ENCODE measurements around the gene TMEM80. TPM values are rescaled to one million over a fixed set of nuclear protein-coding genes. Genes with fewer than 3 reads are reported as not detected.

The TMEM80 gene
- total and polyA plus RNA-seq, 4 donors: 10.0 to 38.9 (median 22.9) TPM

DNA sequence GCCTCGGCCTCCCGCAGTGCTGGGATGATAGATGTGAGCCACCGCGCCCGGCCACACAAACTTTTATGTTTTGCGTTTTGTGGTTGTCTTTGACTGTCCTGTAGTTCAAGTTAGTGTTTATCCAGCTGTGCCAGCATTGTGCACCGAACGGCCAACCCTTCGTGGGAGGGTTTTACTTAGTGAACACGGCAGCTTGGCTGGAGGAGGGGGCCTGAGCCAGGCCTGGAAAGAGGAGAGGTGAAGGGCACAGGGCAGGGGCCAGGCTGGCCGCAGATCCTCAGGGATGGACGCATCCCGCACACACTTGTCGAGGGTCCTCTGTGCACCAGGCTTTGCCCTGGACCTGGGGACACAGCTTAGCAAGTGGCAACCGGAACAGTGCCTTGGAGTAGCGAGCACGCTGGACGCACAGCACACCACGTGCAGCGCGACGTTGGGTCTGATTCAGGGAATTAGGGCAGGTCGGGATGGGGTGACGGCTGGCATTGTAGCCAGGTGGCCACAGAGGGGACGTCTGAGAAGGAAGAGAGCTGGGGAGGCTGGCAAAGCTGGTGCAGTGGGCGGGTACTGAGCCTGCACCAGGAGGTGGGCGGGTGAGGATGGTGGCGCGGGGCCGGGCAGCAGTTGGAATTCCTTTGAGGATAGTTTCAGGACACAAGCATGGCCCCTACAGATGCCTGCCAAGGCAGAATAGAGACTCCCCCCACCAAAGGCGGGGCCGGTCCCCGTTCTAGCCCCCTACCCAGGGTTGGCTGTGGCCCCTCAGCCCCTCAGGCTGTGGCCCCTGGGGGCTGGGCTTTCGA is 23.8 kb downstream of the TMEM80 start:
- H3K9me3 ChIP-seq (ENCODE audit: control insufficient read depth, insufficient read depth, low read length): no peaks in the 10 kb centered on the region
- WGBS (ENCODE audit: insufficient coverage): 81% methylated on average over 34 of the region's 34 CpGs
- DNase-seq (ENCODE audit: low read depth in 4 of 6, low spot score in 6 of 6): no peak
- no peaks in the 10 kb centered on the region for H3K36me3 ChIP-seq (ENCODE audit: control insufficient read depth, insufficient read depth, low read length)
- no peak overlapping the region for H3K27ac ChIP-seq (ENCODE audit: low read depth, low read length)
- peaks cover 49% of the 10 kb centered on the region for H3K27me3 ChIP-seq (ENCODE audit: control insufficient read depth, insufficient read depth, low read length)
- H3K4me3 ChIP-seq (ENCODE audit: low read depth, low read length): no peak overlapping the region
- peaks cover 19% of the 10 kb centered on the region for H3K4me1 ChIP-seq (ENCODE audit: control insufficient read depth, insufficient read depth, low read length)

DNA sequence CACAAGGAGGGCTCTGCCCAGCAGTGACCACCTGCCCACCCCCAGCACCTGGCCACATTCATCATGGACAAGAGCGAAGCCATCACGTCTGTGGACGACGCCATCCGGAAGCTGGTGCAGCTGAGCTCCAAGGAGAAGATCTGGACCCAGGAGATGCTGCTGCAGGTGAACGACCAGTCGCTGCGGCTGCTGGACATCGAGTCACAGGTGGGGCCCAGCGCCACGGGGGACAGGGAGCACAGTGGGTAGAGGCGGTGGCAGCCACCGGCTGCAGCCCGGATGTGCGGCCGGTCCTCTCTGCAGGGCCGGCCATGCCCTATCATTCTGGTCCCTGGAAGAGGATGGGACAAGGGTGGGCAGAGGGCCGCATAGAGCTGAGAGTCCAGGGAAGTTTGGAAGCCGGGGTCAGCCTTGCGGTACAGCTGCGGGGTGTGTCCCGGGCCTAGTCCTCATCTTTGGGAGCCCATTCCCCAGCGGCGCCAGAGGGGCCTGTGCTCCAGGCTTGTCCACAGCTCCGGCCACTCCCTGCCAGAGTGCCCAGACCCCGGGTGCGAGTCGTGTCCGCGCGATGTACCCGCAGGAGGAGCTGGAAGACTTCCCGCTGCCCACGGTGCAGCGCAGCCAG is 24.5 kb downstream of the TMEM80 start:
- Histone ChIP-seq H3K36me3 (ENCODE audit: control insufficient read depth, insufficient read depth, low read length) (no peaks in the 10 kb centered on the region), H3K27me3 (ENCODE audit: control insufficient read depth, insufficient read depth, low read length) (peaks cover 56% of the 10 kb centered on the region), H3K9me3 (ENCODE audit: control insufficient read depth, insufficient read depth, low read length) (no peaks in the 10 kb centered on the region), H3K27ac (ENCODE audit: low read depth, low read length) (no peak overlapping the region), H3K4me1 (ENCODE audit: control insufficient read depth, insufficient read depth, low read length) (peaks cover 19% of the 10 kb centered on the region), H3K4me3 (ENCODE audit: low read depth, low read length) (no peak overlapping the region)
- WGBS (ENCODE audit: insufficient coverage): 62% methylated on average over 35 of the region's 35 CpGs
- no peak for DNase-seq (ENCODE audit: low read depth in 4 of 6, low spot score in 6 of 6)

DNA sequence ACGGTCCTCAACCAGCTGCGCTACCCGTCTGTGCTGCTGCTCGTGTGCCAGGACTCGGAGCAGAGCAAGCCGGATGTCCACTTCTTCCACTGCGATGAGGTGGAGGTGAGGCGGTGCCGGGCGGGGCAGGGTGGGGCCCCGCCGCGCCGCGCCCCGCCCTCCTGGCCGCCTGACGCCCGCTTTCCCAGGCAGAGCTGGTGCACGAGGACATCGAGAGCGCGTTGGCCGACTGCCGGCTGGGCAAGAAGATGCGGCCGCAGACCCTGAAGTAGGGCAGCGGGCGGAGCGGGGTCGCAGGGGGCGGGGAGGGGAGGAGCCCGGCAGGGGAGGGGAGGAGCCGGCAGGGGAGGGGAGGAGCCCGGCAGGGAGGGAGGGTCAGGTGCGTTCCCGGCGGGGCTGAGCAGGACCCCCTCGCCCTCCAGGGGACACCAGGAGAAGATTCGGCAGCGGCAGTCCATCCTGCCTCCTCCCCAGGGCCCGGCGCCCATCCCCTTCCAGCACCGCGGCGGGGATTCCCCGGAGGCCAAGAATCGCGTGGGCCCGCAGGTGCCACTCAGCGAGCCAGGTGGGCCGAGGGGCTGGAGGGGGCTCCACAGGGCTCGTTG is 25.1 kb downstream of the TMEM80 start:
- peaks cover 63% of the 10 kb centered on the region for H3K27me3 ChIP-seq (ENCODE audit: control insufficient read depth, insufficient read depth, low read length)
- no peaks in the 10 kb centered on the region for H3K9me3 ChIP-seq (ENCODE audit: control insufficient read depth, insufficient read depth, low read length)
- no peak for DNase-seq (ENCODE audit: low read depth in 4 of 6, low spot score in 6 of 6)
- no peak overlapping the region for H3K27ac ChIP-seq (ENCODE audit: low read depth, low read length)
- 2% methylated on average over 51 of the region's 53 CpGs for WGBS (ENCODE audit: insufficient coverage)
- no peaks in the 10 kb centered on the region for H3K36me3 ChIP-seq (ENCODE audit: control insufficient read depth, insufficient read depth, low read length)
- peaks cover 19% of the 10 kb centered on the region for H3K4me1 ChIP-seq (ENCODE audit: control insufficient read depth, insufficient read depth, low read length)
- no peak overlapping the region for H3K4me3 ChIP-seq (ENCODE audit: low read depth, low read length)

DNA sequence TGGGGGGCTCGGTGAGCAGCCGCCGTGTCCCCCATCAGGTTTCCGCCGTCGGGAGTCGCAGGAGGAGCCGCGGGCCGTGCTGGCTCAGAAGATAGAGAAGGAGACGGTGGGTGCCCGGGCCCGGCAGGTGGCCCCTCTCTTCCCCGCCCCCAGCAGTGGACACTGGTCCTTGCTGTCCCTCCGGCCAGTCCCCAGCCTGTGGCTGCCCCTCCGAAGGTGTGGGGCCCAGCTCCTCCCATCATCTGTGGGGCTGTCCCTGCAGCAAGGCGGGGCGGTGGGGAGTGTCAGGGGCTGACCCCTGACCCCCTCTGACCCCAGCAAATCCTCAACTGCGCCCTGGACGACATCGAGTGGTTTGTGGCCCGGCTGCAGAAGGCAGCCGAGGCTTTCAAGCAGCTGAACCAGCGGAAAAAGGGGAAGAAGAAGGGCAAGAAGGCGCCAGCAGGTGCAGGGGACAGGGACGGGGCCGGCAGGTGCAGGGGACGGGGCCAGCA is 25.7 kb downstream of the TMEM80 start:
- Histone ChIP-seq H3K36me3 (ENCODE audit: control insufficient read depth, insufficient read depth, low read length) (no peaks in the 10 kb centered on the region), H3K27ac (ENCODE audit: low read depth, low read length) (no peak overlapping the region), H3K4me3 (ENCODE audit: low read depth, low read length) (no peak overlapping the region), H3K4me1 (ENCODE audit: control insufficient read depth, insufficient read depth, low read length) (peaks cover 20% of the 10 kb centered on the region), H3K9me3 (ENCODE audit: control insufficient read depth, insufficient read depth, low read length) (no peaks in the 10 kb centered on the region), H3K27me3 (ENCODE audit: control insufficient read depth, insufficient read depth, low read length) (peaks cover 67% of the 10 kb centered on the region)
- no peak for DNase-seq (ENCODE audit: low read depth in 4 of 6, low spot score in 6 of 6)
- 19% methylated on average over 28 of the region's 28 CpGs for WGBS (ENCODE audit: insufficient coverage)

DNA sequence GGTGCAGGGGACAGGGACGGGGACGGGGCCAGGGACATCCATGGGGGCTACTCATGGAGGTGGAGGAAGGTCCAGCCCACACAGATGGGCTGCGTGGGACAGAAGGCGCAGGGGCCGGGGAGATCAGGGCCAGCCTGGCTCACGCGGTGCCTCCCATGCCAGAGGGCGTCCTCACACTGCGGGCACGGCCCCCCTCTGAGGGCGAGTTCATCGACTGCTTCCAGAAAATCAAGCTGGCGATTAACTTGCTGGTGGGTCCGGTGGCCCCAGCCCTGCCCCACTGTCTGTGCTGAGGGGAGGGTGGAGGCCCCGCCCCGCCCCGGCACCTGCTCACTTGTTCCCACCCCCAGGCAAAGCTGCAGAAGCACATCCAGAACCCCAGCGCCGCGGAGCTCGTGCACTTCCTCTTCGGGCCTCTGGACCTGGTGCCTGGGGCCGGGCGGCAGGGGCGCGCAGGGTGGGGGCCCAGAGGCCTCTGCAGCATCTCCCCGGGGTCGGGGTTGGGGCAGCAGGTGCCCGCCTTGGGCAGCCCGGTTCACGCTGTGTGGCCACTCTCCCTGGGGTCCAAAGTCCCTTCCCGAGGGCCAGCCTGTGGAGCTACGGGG is 26.2 kb downstream of the TMEM80 start:
- no peaks in the 10 kb centered on the region for H3K36me3 ChIP-seq (ENCODE audit: control insufficient read depth, insufficient read depth, low read length)
- H3K27ac ChIP-seq (ENCODE audit: low read depth, low read length): no peak overlapping the region
- no peak overlapping the region for H3K4me3 ChIP-seq (ENCODE audit: low read depth, low read length)
- peaks cover 73% of the 10 kb centered on the region for H3K27me3 ChIP-seq (ENCODE audit: control insufficient read depth, insufficient read depth, low read length)
- 31% methylated on average over 31 of the region's 33 CpGs for WGBS (ENCODE audit: insufficient coverage)
- H3K9me3 ChIP-seq (ENCODE audit: control insufficient read depth, insufficient read depth, low read length): no peaks in the 10 kb centered on the region
- DNase-seq (ENCODE audit: low read depth in 4 of 6, low spot score in 6 of 6): no peak
- peaks cover 26% of the 10 kb centered on the region for H3K4me1 ChIP-seq (ENCODE audit: control insufficient read depth, insufficient read depth, low read length)

DNA sequence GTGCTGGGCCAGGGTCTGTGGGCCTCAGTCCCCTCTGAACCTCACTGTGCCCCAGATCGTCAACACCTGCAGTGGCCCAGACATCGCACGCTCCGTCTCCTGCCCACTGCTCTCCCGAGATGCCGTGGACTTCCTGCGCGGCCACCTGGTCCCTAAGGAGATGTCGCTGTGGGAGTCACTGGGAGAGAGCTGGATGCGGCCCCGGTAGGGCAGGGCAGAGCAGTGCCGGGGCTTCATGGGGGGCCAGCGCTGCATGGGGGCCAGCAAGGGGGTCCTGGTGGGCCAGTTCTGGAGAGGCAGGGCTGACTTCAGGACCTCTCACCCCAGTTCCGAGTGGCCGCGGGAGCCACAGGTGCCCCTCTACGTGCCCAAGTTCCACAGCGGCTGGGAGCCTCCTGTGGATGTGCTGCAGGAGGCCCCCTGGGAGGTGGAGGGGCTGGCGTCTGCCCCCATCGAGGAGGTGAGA is 26.8 kb downstream of the TMEM80 start:
- peaks cover 78% of the 10 kb centered on the region for H3K27me3 ChIP-seq (ENCODE audit: control insufficient read depth, insufficient read depth, low read length)
- WGBS (ENCODE audit: insufficient coverage): 66% methylated on average over 13 of the region's 20 CpGs
- no peak overlapping the region for H3K4me3 ChIP-seq (ENCODE audit: low read depth, low read length)
- H3K9me3 ChIP-seq (ENCODE audit: control insufficient read depth, insufficient read depth, low read length): no peaks in the 10 kb centered on the region
- H3K36me3 ChIP-seq (ENCODE audit: control insufficient read depth, insufficient read depth, low read length): no peaks in the 10 kb centered on the region
- peaks cover 31% of the 10 kb centered on the region for H3K4me1 ChIP-seq (ENCODE audit: control insufficient read depth, insufficient read depth, low read length)
- no peak for DNase-seq (ENCODE audit: low read depth in 4 of 6, low spot score in 6 of 6)
- no peak overlapping the region for H3K27ac ChIP-seq (ENCODE audit: low read depth, low read length)

DNA sequence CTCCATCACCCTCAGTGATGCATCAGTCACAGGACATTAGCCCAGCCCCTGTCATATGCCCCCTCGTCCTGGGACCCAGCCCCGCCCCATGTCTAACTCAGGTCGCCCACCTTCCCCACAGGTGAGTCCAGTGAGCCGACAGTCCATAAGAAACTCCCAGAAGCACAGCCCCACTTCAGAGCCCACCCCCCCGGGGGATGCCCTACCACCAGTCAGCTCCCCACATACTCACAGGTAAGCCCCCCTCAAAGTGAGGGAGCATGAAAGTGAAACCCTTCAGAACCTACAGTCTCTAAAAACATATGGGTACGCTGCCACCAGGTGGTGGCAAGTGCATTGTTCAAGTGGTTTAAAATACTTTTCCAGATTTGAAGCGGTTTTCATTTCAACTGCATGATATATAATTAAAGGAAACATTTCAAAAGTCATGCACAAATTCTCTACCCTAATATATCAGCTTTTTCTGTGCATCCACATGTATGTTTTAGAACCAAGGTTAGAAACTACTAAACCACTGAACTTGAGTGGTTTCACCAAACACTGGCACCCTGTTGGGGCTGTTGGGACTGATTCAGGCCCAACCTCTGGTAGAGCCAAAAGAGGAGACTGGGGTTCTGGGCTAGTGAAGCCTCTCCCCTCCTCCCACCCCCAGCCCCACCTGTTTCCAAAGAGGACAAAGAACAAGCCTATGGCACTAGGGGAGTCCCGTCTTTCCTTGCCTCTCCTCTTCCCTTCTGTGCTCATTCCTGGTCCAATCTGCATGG is 27.7 kb downstream of the TMEM80 start:
- H3K36me3 ChIP-seq (ENCODE audit: control insufficient read depth, insufficient read depth, low read length): no peaks in the 10 kb centered on the region
- peaks cover 82% of the 10 kb centered on the region for H3K27me3 ChIP-seq (ENCODE audit: control insufficient read depth, insufficient read depth, low read length)
- 74% methylated on average over 4 of the region's 8 CpGs for WGBS (ENCODE audit: insufficient coverage)
- peaks cover 40% of the 10 kb centered on the region for H3K4me1 ChIP-seq (ENCODE audit: control insufficient read depth, insufficient read depth, low read length)
- no peaks in the 10 kb centered on the region for H3K9me3 ChIP-seq (ENCODE audit: control insufficient read depth, insufficient read depth, low read length)
- peak in 2 of 6 donors; percentile 66 for DNase-seq (ENCODE audit: low read depth in 4 of 6, low spot score in 6 of 6)
- no peak overlapping the region for H3K27ac ChIP-seq (ENCODE audit: low read depth, low read length)
- H3K4me3 ChIP-seq (ENCODE audit: low read depth, low read length): no peak overlapping the region

DNA sequence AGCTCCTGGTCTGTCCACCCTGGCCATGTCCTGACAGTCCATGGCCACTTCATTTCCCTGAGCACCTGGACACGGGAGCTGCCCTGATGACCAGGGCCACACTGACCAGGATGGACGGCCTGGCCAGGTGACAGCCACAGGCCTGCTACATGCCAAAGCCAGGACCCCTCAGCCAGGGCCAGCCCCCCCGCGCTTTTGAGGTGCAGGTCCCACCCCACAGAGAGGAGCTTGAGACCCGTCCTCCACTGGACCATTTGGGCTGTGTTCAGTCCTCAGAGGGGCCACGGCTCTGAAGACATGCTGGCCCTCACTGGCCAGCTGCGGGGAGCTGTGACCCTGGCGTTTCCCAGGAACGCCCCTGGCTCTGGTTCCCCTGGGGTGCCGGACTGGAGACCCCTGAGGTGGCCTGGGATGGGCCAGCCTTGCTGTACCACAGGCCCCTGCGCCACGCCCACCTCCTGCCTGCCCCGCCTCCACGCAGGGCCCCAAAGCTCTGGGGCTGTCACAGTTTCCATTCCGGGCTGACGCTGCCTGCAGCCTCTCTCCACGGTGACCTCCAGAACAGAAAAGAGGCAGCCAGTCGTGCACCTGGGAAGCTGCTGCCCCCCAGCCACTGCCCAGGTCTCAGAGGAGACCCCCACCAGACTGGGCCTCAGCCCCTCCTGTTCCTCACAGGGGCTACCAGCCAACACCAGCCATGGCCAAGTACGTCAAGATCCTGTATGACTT is 28.6 kb downstream of the TMEM80 start:
- H3K9me3 ChIP-seq (ENCODE audit: control insufficient read depth, insufficient read depth, low read length): no peaks in the 10 kb centered on the region
- H3K4me1 ChIP-seq (ENCODE audit: control insufficient read depth, insufficient read depth, low read length): peaks cover 50% of the 10 kb centered on the region
- H3K27me3 ChIP-seq (ENCODE audit: control insufficient read depth, insufficient read depth, low read length): peaks cover 82% of the 10 kb centered on the region
- no peak overlapping the region for H3K4me3 ChIP-seq (ENCODE audit: low read depth, low read length)
- H3K36me3 ChIP-seq (ENCODE audit: control insufficient read depth, insufficient read depth, low read length): no peaks in the 10 kb centered on the region
- WGBS (ENCODE audit: insufficient coverage): 51% methylated on average over 19 of the region's 19 CpGs
- no peak overlapping the region for H3K27ac ChIP-seq (ENCODE audit: low read depth, low read length)
- no peak for DNase-seq (ENCODE audit: low read depth in 4 of 6, low spot score in 6 of 6)
